PC-9 (cell line): ENCODE measurements around the gene IQCK. TPM values are rescaled to one million over a fixed set of nuclear protein-coding genes. Genes with fewer than 3 reads are reported as not detected.

ENCODE experiments used
- BruUV-seq: library from RNA; stranded (reverse); fragments of 400-500 nt; replicated peaks from 2 replicates; lab custom pipeline; 2021; lab: Mats Ljungman, UMichigan
- CTCF ChIA-PET: fragments of 300-600 bp; sonication (Branson Sonifier 250); formaldehyde crosslinking; loops from one replicate; lab custom pipeline; 2022; ENCODE audit warnings: antibody characterized with exemption; lab: Charles Lee
- POLR2A ChIA-PET: fragments of 300-600 bp; sonication (Branson Sonifier 250); formaldehyde crosslinking; loops from one replicate; lab custom pipeline; 2022; ENCODE audit warnings: antibody characterized with exemption; ENCODE audit not compliant: unreplicated experiment; lab: Charles Lee
- DNase-seq, 2 experiments: peaks; one replicate each; pipeline versions ENCODE4 v3.0.0 to v3.0.0-alpha.2; 2015 to 2022; ENCODE audit warnings: mixed read lengths in 1 of 2
- H2AFZ ChIP-seq: fragments of 200-600 bp; sonication (generic); 2 replicates; pipeline ENCODE4 v1.8.1; 2017; ENCODE audit warnings: antibody characterized with exemption
- H3F3A ChIP-seq: fragments of 200-600 bp; sonication (generic); 2 replicates; pipeline ENCODE4 v1.8.1; 2017; ENCODE audit warnings: antibody characterized with exemption, mild to moderate bottlenecking, low read depth; ENCODE audit not compliant: insufficient read depth
- H3K27ac ChIP-seq: fragments of 200-600 bp; sonication (generic); 2 replicates; pipeline ENCODE4 v1.6.1; 2016; ENCODE audit warnings: mixed run types
- H3K27me3 ChIP-seq: fragments of 200-600 bp; sonication (generic); 2 replicates; pipeline ENCODE4 v1.6.1; 2016; ENCODE audit warnings: low read depth, mixed run types; ENCODE audit not compliant: insufficient read depth
- H3K36me3 ChIP-seq: fragments of 200-600 bp; sonication (generic); 2 replicates; pipeline ENCODE4 v1.6.1; 2016; ENCODE audit warnings: low read depth, mixed run types
- H3K4me1 ChIP-seq: fragments of 200-600 bp; sonication (generic); replicated peaks from 2 replicates; pipeline ENCODE4 v1.6.1; 2016; ENCODE audit warnings: mixed run types; ENCODE audit not compliant: insufficient read depth
- H3K4me2 ChIP-seq: fragments of 200-600 bp; sonication (generic); 2 replicates; pipeline ENCODE4 v1.6.1; 2017; ENCODE audit warnings: mixed run types
- H3K4me3 ChIP-seq: fragments of 200-600 bp; sonication (generic); 2 replicates; pipeline ENCODE4 v1.6.1; 2016; ENCODE audit warnings: mixed run types
- H3K79me2 ChIP-seq: fragments of 200-600 bp; sonication (generic); 2 replicates; pipeline ENCODE4 v1.6.1; 2017; ENCODE audit warnings: low read depth, mixed run types
- H3K9me2 ChIP-seq: fragments of 200-600 bp; sonication (generic); 2 replicates; pipeline ENCODE4 v1.8.1; 2017; ENCODE audit warnings: mild to moderate bottlenecking; ENCODE audit not compliant: insufficient read depth
- H3K9me3 ChIP-seq: fragments of 200-600 bp; sonication (generic); 2 replicates; pipeline ENCODE4 v1.8.1; 2016; ENCODE audit warnings: low read depth; ENCODE audit not compliant: insufficient read depth
- H4K20me1 ChIP-seq: fragments of 200-600 bp; sonication (generic); 2 replicates; pipeline ENCODE4 v1.8.1; 2017; ENCODE audit not compliant: insufficient read depth
- CTCF ChIP-seq: fragments of 200-600 bp; sonication (generic); conservative IDR thresholded peaks from 2 replicates; pipeline ENCODE4 v1.6.1; 2017; ENCODE audit warnings: mixed run types, antibody characterized with exemption, mild to moderate bottlenecking, moderate library complexity
- EZH2 ChIP-seq: fragments of 200-600 bp; sonication (generic); IDR thresholded peaks from 2 replicates; pipeline ENCODE4 v1.8.0; 2017; ENCODE audit warnings: antibody characterized with exemption, low read depth
- intact Hi-C: fragments of 100-400 bp; cut with micrococcal nuclease; formaldehyde crosslinking; loops from one replicate; pipeline ENCODE4 v1.10.0; 2022; ENCODE audit not compliant: unreplicated experiment
- total RNA-seq: library from RNA; stranded (reverse); gene quantifications from 2 replicates; pipeline ENCODE4 v1.2.3, GENCODE V29; 2021

IQCK gene
- total RNA-seq, 1 experiment from 2014 or later: 21.6 TPM

- Histone ChIP-seq H3K79me2 (0 out of 2 replicates have a peak, but pooled peaks cover 3% of the 10 kb centered on the region), H2AFZ (no peak overlapping the region), H3F3A (peaks cover 20% of the 10 kb centered on the region), H3K4me3 (no peak overlapping the region), H3K4me1 (peaks cover 29% of the 10 kb centered on the region), H3K9me3 (no peaks in the 10 kb centered on the region), H3K36me3 (no peaks in the 10 kb centered on the region), H3K9me2 (no peaks in the 10 kb centered on the region), H3K27ac (no peak overlapping the region), H3K27me3 (no peaks in the 10 kb centered on the region), H4K20me1 (no peaks in the 10 kb centered on the region), H3K4me2 (no peak overlapping the region)
- intact Hi-C loops: no loop called here
- TF ChIP-seq CTCF: no peak
- DNase-seq: no peak
- no TSS peak for BruUV-seq
- CTCF ChIA-PET: no interaction called here
- POLR2A ChIA-PET: no interaction called here
Observed at GRCh38 chr16:19746561-19746960, 28.5 kb downstream of the IQCK start.

GRCh38 chr16:19748389-19749168 is 30.5 kb downstream of the IQCK start:
- no peaks in the 10 kb centered on the region for H3K9me2 ChIP-seq
- intact Hi-C loops: no loop called here
- no peaks in the 10 kb centered on the region for H3K9me3 ChIP-seq
- peaks cover 49% of the 10 kb centered on the region for H3K4me1 ChIP-seq
- peak overlapping the region; percentile 8; the same call in 1 of the 2 replicates for H3K4me3 ChIP-seq
- ChIA-PET POLR2A (interaction anchor here (0.5 to 0.6 kb wide), 5 partner anchors 26 to 355 kb away, joined by 3 to 7 read pairs (median 6); partner anchors contain the start of genes IQCK and KNOP1), CTCF (interaction anchor here (0.6 to 1.4 kb wide), 2 partner anchors 136 to 147 kb away, joined by 3 to 4 read pairs; partner anchors contain the start of gene GPRC5B)
- no peaks in the 10 kb centered on the region for H4K20me1 ChIP-seq
- no peaks in the 10 kb centered on the region for H3K36me3 ChIP-seq
- peak overlapping the region; percentile 76 for H3K27ac ChIP-seq
- peaks cover 33% of the 10 kb centered on the region for H3F3A ChIP-seq
- H3K4me2 ChIP-seq: peak overlapping the region; percentile 65
- BruUV-seq: no TSS peak
- H3K27me3 ChIP-seq: no peaks in the 10 kb centered on the region
- peak in 1 of 2 experiments; percentile 85 for DNase-seq
- H3K79me2 ChIP-seq: 0 out of 2 replicates have a peak, but pooled peaks cover 3% of the 10 kb centered on the region
- peak overlapping the region; percentile 71 for H2AFZ ChIP-seq
- TF ChIP-seq EZH2: no peak
- TF ChIP-seq CTCF: no peak

- DNase-seq: no peak
- Histone ChIP-seq H3K27me3 (no peaks in the 10 kb centered on the region), H3K79me2 (0 out of 2 replicates have a peak, but pooled peaks cover 3% of the 10 kb centered on the region), H3K4me1 (peaks cover 59% of the 10 kb centered on the region), H3F3A (peaks cover 44% of the 10 kb centered on the region), H3K9me3 (no peaks in the 10 kb centered on the region), H4K20me1 (no peaks in the 10 kb centered on the region), H3K9me2 (no peaks in the 10 kb centered on the region), H3K27ac (peak overlapping the region; percentile 76), H2AFZ (no peak overlapping the region), H3K36me3 (no peaks in the 10 kb centered on the region), H3K4me2 (peak overlapping the region; percentile 65), H3K4me3 (no peak overlapping the region)
- intact Hi-C loops: no loop called here
- POLR2A ChIA-PET: interaction anchor here (0.6 kb wide), 1 partner anchor 92 kb away, joined by 6 read pairs; no protein-coding TSS in a partner anchor
- CTCF ChIA-PET: interaction anchor here (0.6 to 1.4 kb wide), 5 partner anchors 30 to 1530 kb away, joined by 3 to 6 read pairs (median 4); partner anchors contain the start of gene GPRC5B
- BruUV-seq: no TSS peak
- TF ChIP-seq CTCF (no peak), EZH2 (no peak)
Observed at GRCh38 chr16:19749571-19750080, 31.6 kb downstream of the IQCK start.
